Kidney tubule cell (primary cell): ENCODE data around the gene NRAP.
A peak's percentile ranks its signal among the peaks of the same experiment; 100 is the strongest.

ENCODE experiments used
- DNase-seq: peaks from one replicate; pipeline ENCODE4 v3.0.0-alpha.2; 2018; ENCODE audit warnings: low spot score

The NRAP gene

DNA sequence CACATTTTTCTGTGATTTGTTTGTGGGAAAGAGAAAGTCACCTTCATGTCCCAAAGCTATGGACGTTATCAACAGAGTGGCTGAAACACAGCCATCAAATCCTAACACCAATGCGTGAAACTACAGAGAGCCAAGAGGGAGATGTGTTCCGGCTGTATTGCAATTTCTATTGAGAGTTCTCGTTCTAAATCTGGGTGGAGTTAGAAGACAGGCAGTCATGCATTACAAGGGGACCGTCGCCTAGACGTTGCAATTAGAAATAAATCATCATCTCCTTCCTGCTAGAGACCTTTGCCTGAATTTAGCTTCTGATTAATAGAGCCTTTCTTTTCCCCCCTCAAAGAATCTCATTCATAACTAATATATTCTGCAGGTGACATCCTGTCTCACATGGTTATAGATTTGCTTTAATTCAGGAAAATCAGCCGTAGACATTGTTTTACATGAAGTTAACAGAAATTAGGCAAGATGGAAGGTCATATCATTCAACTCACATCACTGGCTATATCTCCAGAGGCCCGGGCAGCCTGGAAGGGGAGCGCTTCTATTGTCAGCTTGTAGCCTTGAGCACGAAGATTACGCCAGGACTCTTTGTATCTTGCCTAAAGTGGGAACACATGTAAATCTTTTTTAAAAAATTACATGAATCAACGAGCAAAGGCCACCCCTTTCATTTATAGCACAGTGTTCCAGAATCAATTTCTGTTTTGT, 58.4 kb downstream of the NRAP start:
- no peak for DNase-seq

DNA sequence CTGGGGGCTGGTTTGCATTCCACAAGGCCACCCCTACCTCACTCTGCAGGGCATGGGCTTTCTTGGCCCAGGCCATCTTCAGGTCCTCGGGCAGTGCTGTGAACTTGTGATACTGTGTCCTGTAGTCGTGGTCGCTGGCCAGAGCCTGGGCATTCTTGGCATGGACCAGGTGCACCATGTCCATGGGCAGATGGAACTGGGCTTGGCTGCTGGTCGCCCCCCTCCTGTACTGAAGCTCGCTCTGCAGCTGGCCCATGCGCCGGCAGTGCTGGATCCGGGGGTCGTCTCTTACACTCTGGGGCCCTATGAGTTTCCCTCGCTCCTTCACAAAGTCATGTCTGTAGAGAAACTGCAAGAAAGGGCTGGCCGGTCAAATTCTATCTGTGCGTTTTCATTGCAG, 59.3 kb downstream of the NRAP start:
- DNase-seq, result no peak

DNA sequence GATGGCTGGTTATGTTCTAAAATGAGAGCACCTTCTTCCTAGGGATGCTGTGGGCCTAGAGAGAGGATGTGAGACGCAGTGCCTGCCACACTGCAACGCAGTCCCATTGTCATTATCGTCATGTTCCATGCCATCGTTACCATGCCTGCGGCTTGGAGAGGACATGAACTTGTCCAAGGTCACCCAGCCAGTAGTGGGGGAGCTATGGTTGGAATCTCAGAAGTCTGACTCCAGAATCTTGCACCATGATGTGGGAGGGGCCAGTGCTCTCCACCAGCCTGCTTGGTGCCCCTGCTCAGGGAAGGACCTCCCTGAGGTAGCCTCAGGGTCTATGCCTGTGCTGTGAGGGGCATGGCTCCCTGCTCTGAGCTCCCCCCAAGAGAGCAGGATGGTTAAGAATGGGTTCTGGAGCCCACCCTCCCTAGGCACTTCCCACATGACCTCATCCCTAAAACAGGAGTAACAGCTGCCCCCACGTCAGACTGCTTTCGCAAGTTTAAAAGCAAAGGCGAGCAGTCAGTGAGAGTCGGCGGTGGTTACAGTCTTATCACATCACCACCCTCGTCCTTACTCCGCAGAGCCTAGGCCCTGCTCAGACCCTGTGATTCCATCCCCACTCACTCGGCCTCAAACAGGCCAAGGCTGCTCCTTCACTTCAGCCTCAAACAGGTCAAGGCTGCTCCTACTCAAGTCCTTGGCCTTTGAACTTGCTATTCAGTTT, 60.6 kb downstream of the NRAP start:
- no peak for DNase-seq

DNA sequence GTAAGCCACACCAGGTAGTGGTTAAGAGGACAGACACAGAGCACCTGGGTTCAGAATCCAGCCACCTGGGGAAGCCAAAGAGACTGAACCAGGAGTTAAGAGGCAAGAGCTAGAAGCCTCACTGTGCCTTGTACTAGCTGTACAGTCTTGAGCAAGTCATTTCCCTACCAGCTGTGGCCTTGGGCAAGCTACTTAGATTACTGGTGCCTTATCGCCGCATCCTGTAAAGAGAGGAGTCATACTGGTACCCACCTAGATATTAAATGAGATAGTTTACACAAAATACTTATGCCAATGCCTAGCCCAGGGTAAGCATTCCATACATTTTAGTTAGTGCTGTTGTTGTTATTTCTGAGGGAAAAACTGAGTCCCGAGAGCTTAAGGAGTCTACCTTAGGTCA, 63.3 kb downstream of the NRAP start:
- no peak for DNase-seq

DNA sequence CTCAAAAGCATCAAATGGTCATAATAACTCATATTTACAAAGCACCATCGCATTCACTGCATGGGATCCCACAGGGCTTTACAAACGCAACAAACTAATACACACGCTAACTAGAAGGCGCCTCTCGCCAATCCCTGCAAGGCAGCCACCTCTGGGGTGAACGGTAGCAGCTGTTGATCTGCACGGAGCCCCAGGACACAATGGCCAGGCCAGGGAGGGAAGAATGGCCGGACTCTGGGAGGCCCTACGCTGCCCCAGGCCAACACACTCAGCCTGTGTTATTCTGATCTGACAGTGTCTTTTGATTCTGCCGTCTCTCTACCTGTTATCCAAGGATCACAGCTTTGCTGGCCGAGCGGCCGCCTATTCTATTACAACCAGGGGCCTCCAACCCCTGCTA, 69.2 kb downstream of the NRAP start:
- DNase-seq, result no peak

DNA sequence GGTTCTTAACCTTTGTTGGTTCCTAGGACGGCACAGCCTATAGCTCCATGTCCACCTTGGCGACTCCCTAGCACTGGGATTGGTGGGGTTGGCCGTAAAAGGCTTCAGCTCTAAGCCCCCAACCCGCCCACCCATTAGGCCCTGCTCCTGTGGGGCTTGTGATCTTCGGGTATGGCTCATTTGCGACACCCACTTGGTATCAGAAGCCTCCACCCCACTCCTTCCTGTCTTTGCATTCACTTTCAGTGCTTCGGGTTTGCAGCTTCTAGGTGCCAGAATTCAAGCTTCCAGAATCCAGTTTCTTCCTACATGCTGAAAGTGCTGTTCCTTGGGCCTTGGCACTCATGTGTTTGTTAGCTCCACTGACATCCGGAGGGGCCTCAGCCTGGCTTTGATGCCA, 71.5 kb downstream of the NRAP start:
- no peak for DNase-seq

DNA sequence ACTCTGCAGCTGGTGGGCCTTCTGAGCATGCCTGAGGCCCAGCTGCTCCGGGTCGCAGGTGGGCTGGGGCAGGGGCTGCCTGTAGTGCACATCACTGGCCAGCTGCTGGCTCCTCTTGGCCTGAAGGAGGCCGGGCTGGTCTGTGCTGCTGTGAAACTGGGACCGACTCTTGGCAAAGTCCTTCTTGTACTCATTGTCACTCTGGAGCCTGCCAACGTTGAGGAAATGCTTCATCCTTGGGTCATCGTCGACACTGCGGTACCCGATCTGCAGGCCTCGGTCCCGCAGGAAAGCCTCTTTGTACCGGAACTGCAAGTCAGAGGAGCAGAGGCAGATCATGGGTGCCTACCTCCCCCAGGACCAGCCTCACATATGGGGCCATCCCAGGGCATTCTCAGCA, 73.3 kb downstream of the NRAP start:
- no peak for DNase-seq

DNA sequence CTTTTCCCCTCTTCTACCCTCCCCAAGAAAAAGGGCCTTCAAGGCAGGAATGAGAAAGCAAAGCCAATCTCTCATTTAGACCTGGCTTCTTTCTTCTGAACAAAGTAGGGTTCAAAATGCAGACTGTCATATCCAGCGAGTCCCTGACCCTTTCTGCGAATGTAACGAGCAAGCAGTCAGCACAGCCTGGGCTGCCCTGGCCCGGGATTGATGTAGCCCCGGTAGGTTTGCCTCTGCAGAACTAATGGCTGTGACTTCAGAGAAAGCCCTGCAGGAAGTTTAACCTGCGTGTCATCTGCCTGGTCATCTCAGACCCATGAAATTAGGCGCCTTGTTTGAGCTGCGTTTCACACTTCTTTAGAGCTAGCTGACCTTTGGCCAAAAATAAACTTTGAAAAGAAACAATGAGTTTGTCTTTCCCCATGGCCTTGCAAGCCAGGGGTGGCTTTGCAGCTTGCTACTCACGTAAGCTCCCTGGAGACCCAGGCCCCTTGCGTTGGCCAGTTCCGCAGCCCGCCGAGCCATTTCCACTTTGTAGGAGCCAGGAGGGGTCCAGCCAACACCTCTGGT, 74.6 kb downstream of the NRAP start:
- DNase-seq, result no peak

DNA sequence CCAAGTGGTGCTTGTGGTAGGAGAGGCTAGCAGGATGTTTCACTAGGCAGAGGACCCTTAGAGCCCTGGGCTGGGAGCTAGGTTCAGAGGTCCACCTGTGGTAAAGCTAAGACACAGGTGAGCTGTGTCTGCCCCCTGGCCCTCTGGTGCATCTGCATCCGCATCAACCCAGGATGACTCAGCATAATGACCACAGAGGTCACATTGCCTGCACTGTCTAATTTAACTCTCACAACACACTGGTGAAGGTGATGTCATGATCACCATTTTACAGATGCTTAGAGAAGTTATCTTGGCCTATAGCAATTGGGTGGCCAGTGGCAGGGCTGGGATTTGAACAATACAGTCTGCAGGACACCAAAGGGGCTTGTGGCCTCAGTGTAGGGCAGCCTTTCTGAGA, 77.9 kb downstream of the NRAP start:
- DNase-seq, result peak; percentile 53

DNA sequence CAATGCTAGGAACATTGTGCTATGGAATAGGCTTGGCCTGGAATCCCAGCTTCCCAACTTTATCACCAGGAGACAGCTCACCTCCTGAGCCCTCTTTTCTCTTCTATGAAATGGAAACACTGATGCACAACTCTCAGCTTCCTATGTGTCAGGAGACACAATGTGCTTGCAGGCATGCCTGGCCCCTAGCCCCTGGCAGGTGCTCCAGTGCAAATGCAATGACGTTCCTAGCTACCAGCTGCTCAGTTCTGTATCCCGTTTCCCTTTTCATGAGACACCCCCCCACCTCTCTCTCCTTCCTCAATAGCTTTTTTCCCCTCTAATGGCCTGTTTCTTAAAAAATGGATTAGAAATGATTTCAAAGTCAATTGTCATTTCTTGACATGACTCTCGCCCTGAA, 80.3 kb downstream of the NRAP start:
- DNase-seq, result no peak

DNA sequence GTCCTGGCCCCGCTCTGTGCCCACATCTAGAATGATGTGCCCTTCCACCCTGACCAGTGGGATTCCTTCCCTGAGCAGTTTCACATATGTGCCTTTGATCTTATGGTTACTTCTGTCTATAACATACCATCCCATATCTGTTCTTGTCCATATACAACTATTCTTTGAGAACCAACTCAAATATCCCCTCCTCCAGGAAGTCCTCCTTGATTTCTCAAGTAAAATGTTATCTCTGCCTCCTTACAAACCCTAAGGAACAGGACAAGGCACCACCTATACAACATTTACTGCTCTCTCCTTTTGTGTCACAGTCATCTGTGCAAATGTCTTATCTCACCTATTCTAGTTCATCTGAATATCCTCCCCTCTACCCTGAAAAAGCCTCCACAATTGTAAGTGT, 82.7 kb downstream of the NRAP start:
- no peak for DNase-seq

DNA sequence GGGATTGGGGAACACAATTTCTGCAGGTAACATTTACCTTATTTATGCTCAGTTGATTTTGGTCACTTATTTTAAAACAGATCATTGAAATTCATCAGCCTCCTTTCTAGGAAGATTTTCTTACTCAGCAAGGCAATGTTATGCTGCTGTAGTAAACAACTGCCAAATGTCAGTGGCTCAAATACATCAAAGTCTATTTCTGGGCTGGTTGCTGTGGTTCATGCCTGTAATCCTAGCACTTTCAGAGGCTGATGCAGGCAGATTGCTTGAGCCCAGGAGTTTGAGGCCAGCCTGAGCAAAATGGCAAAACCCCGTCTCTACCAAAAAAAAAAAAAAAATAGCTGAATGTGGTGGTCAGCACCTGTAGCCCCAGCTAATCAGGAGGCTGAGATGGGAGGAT, 85.1 kb downstream of the NRAP start:
- no peak for DNase-seq

DNA sequence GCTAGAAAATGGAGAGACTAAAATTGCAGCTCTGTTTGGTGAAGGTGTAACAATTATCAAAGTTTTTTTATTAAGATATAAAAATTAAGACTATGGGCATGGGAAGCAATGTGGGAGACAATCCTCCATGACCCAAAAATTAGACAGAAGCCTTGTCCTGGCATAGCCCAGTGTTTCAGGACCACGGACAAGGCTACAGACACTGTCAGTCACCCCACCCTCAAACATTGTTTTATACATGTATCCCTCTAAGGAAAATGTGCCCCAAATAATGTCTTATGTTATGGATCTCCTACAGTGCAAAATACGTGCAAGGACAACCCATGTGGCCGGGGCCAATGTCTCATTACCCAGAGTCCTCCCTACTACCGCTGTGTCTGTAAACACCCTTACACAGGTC, 87.0 kb downstream of the NRAP start:
- peak; percentile 8 for DNase-seq

DNA sequence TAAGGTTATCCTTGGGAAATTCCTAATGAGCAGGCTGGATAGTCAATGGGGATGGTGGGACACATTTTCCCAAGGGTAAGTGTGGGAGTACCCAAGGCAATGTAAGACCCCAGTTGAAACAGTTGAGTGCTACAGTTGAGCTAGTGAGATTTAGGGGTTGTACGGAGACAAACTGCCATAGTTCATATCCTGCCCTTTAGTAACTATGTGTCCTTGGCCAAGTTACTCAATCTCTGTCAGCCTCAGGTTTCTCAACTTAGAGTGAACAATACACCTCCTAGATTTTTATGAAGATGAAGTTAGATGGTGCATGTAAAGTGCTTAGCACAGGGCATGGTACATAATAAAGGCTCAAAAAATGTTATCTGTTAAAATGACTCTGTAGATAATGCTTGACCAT, 90.5 kb downstream of the NRAP start:
- DNase-seq, result no peak

DNA sequence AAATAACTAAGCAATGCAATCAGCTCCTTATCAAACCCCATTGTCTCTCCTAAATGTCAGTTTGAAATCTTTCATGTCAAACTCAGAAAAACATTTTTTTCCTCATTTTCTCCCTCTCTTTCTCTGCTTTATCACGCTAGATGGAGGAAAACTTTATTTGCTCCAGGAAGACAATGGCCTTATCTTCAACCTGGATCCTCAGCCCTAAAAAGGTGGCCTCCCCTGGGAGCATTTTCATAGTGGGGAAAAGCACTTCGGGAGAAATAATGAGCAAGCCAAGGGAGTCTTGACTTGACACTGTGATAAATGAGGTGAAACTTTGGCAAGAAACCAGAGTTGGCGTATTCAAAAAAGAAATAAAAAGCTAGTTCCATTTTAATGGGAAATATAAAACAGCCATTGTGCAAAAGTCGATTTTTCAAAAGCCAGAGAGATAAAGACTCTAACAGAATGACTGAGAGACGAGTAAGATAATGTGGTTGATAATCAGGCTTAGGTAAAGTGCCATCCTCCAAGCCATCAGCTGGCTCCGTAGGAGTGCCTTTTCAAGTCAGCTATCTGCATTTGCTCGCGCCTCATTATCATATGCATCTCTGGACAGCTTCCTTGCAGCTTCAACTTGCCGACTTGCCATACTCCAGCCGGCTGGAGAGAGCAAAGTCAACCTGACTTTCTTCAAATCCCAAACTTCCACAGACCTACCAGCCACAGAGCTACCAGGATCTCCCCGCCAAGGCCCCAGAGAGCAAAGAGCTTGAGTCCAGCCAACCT, 91.1 kb downstream of the NRAP start:
- no peak for DNase-seq

DNA sequence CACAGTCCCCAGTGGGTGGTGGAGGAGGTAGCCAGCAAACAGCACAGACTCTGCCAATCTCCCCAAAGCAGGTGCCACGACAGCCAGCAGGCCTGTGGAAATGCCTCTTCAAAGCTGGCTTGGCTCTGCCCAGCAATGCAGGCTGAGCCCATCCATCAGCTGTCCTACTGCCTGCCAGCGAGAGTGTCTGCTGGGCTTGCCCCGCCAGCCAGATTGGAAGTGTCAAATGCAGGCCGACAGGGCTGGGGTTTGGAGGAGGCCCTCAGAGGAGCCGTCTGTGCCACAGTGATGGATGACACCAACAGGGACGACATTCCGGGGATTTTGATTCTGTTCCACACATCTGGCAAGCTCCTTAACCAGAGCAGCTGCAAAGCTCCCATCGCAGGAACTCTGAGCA, 94.3 kb downstream of the NRAP start:
- no peak for DNase-seq

DNA sequence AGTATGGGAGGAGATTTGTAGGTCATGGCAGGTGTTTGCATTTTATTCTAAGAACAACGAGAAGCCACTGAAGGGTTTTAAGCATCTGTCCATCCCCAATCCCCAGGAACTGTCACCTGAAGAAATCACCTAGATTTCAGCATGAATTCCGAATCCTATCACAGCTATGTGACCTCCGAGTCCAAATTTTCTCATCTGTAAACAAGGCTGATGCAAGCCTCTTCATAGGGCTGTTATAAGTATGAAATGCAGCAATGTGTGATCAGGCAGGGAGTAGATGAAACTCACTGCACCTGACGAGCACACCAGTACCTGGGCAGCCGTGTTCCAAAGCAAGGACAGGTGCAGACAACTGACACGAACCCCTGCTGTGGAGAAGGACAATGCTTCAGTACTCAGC, 97.0 kb downstream of the NRAP start:
- DNase-seq, result no peak

DNA sequence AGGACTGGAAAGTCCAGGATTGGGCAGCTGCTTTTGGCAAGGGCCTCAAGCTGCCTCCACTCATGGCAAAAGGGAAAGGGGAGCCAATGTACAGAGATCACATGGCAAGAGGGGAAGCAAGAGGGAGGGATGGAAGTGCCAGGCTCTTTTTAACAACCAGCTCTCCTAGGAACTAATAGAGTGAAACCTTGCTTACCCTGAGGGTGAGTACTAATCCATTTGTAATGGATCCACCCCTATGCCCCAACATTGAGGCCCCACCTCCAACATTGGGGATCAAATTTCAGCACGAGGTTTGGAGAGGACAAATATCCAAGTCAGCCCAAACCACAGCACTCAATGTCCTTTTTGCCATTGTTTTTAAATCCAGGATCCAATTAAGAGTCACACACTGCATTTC, 98.5 kb downstream of the NRAP start:
- DNase-seq, result no peak

DNA sequence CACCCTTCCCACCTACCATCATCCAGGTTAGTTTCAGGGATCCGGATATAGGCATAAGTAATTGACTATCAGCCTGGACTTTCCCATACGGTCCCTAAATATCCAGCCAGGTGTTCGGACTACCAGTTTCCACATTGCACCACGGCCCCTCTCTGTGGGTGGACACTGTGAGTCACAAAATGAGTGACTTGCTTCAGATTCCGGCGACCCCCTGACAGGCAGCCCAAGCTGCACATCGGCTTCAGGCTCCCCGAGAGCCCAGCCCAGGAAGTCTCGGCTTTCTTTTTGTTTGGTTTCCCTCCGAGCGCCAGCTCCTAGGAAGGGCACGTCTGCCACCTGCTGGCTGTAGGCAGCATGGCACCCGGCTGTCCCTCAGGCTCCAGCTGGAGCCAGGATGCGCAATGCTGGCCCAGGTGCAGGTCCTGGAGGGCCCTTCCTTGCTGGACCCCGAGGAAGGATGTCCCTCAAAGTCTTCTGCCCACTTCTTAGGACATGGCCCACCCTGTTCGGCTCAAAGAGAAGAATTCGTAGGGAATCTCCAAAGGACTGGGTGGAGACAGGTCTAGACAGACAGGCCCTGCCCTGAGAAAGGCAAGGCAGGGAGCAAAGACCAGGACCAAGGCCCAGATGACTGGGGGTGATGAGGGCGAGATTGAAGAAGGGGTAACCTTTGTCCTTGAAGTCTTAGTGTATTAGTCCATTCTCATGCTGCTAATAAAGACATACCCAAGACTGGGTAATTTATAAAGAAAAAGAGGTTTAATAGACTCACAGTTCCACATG, 100.3 kb downstream of the NRAP start:
- peak; percentile 78 for DNase-seq

DNA sequence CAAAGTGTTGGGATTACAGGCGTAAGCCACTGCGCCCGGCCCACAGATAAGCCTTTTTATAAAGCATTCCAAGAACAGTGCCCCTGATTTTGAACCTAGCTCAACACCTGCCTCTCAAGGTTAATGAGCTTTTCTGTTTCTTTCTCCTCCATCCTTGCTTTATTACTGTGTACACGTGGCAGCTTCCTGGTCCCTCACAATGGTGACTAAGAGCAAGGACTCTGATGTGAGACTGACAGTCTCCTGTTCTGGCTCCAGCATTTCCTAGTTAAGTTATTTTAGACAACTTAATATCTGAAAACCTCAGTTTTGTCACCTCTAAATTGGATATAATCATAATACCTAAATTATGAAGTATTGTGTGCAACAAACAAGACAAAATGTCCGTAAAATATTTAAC, 101.1 kb downstream of the NRAP start:
- DNase-seq, result peak; percentile 31

DNA sequence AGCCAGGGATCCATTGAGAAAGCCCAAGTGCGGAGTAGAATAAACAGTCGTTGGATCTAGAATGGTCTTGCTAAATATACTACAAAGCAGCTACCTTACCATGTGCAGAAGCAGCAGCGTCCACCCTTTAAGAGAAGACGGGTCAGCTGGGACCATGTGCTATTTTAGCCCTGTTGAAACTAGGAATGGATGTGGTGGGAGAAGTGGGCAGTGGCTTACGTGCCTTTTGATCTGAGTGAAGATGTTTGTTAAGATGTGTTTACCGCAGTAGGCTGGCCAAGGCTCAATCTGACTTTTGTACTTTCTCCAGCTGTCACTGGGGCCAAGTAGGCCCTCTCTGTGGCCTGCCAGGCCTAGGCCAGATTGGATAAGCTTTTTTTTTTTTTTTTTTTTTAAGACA, 101.8 kb downstream of the NRAP start:
- no peak for DNase-seq

DNA sequence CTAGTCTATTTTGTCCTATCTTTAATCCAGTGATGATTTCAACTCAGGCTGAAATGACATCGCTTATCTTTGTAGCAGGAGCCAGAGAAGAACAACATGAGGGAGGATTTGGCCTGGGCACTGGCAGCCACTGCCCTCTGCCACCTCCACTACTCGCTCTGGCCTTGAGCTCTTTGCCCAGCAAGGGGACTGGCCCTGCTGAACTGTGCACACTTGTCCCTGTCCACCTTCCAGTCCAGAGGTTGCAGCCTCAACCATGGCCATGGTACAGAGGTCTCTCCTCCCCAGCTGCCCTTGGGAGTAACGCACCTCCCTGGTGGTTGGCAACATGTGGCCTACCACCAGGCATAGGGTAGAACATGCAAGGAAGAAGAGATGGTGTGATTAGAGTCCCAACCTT, 102.6 kb downstream of the NRAP start:
- no peak for DNase-seq
